Sigmoid colon (tissue), 7 donors: ENCODE measurements around the gene SLC4A3. TPM values are rescaled to one million over a fixed set of nuclear protein-coding genes. Genes with fewer than 3 reads are reported as not detected.

Experiments used
- DNase-seq: peaks from one replicate; pipeline ENCODE4 v3.0.0-alpha.2; 2019
- H3K27ac ChIP-seq, 4 donors: fragments of 200-600 bp; sonication (generic); one replicate each; pipeline ENCODE4 v1.5.1; 2016 to 2019; ENCODE audit warnings: mild to moderate bottlenecking in 1 of 4
- H3K27me3 ChIP-seq, 3 donors: fragments of 200-600 bp; sonication (generic); one replicate each; pipeline ENCODE4 v1.5.1; 2019; ENCODE audit warnings: mild to moderate bottlenecking in 1 of 3
- H3K36me3 ChIP-seq, 4 donors: fragments of 200-600 bp; sonication (generic); one replicate each; pipeline ENCODE4 v1.5.1; 2016 to 2019
- H3K4me1 ChIP-seq, 4 donors: fragments of 200-600 bp; sonication (generic); one replicate each; pipeline ENCODE4 v1.5.1; 2017 to 2019
- H3K4me3 ChIP-seq, 4 donors: fragments of 200-600 bp; sonication (generic); one replicate each; pipeline ENCODE4 v1.5.1; 2017 to 2019; ENCODE audit warnings: mild to moderate bottlenecking in 2 of 4, moderate library complexity in 1 of 4
- H3K9me3 ChIP-seq, 4 donors: fragments of 200-600 bp in 3 of 4; sonication (generic) in 3 of 4; one replicate each; pipeline versions ENCODE4 v1.5.1 to v1.6.1; 2013 to 2019
- CTCF ChIP-seq, 4 experiments: fragments of 450-650 bp in 3 of 4; fragments of 200-600 bp in 1 of 4; IDR thresholded peaks; one replicate each; pipeline ENCODE4 v1.5.1; 2016 to 2019; ENCODE audit warnings: antibody characterized with exemption in 4 of 4, mild to moderate bottlenecking in 3 of 4, moderate library complexity in 2 of 4
- EP300 ChIP-seq, 4 donors: sonication (generic); formaldehyde crosslinking; IDR thresholded peaks; one replicate each; pipeline ENCODE4 v1.6.1; 2017; ENCODE audit warnings: antibody characterized with exemption in 4 of 4
- POLR2A ChIP-seq, 2 donors: fragments of 450-650 bp; IDR thresholded peaks; one replicate each; pipeline ENCODE4 v1.6.1; 2016; ENCODE audit warnings: antibody characterized with exemption in 2 of 2, mild to moderate bottlenecking in 2 of 2, moderate library complexity in 2 of 2
- POLR2AphosphoS5 ChIP-seq, 4 donors: sonication (generic); formaldehyde crosslinking; IDR thresholded peaks; one replicate each; pipeline ENCODE4 v1.6.1; 2017; ENCODE audit warnings: antibody characterized with exemption in 4 of 4
- WGBS, 2 donors: extraction: QIAGEN DNeasy Blood & Tissue Kit; methylation state at CpG; one replicate each; pipeline ENCODE4 v1.1.7; 2013; 5-methylcytosine and 5-hydroxymethylcytosine counted together
- intact Hi-C: fragments of 100-400 bp; cut with DNase I; formaldehyde crosslinking; loops from one replicate; pipeline ENCODE4 v1.15.1; 2023
- polyA plus RNA-seq, 3 donors: library from polyadenylated mRNA; stranded (reverse); fragments of 200-250 nt; gene quantifications; one replicate each; pipeline ENCODE4 v1.2.3, GENCODE V29; 2013
- total RNA-seq, 4 donors: library from RNA; depleted of rRNA; stranded (reverse); fragments of >200 nt; gene quantifications; one replicate each; pipeline ENCODE4 v1.1.0, GENCODE V29; 2016
- donor health status: healthy with polysubstance abuse.
- donor health status: Bipolar disorder and iron deficiency.
- donor health status: healthy.

The SLC4A3 gene, protein sequence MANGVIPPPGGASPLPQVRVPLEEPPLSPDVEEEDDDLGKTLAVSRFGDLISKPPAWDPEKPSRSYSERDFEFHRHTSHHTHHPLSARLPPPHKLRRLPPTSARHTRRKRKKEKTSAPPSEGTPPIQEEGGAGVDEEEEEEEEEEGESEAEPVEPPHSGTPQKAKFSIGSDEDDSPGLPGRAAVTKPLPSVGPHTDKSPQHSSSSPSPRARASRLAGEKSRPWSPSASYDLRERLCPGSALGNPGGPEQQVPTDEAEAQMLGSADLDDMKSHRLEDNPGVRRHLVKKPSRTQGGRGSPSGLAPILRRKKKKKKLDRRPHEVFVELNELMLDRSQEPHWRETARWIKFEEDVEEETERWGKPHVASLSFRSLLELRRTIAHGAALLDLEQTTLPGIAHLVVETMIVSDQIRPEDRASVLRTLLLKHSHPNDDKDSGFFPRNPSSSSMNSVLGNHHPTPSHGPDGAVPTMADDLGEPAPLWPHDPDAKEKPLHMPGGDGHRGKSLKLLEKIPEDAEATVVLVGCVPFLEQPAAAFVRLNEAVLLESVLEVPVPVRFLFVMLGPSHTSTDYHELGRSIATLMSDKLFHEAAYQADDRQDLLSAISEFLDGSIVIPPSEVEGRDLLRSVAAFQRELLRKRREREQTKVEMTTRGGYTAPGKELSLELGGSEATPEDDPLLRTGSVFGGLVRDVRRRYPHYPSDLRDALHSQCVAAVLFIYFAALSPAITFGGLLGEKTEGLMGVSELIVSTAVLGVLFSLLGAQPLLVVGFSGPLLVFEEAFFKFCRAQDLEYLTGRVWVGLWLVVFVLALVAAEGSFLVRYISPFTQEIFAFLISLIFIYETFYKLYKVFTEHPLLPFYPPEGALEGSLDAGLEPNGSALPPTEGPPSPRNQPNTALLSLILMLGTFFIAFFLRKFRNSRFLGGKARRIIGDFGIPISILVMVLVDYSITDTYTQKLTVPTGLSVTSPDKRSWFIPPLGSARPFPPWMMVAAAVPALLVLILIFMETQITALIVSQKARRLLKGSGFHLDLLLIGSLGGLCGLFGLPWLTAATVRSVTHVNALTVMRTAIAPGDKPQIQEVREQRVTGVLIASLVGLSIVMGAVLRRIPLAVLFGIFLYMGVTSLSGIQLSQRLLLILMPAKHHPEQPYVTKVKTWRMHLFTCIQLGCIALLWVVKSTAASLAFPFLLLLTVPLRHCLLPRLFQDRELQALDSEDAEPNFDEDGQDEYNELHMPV
- total RNA-seq (1 to 10 TPM in 3 of 4 donors, under 1 TPM in 1; 0.99 to 5.0 (median 1.1) TPM), polyA plus RNA-seq (1 to 10 TPM in 1 of 3 donors, under 1 TPM in 2; under 0.01 to 1.0 (median 0.46) TPM)

DNA sequence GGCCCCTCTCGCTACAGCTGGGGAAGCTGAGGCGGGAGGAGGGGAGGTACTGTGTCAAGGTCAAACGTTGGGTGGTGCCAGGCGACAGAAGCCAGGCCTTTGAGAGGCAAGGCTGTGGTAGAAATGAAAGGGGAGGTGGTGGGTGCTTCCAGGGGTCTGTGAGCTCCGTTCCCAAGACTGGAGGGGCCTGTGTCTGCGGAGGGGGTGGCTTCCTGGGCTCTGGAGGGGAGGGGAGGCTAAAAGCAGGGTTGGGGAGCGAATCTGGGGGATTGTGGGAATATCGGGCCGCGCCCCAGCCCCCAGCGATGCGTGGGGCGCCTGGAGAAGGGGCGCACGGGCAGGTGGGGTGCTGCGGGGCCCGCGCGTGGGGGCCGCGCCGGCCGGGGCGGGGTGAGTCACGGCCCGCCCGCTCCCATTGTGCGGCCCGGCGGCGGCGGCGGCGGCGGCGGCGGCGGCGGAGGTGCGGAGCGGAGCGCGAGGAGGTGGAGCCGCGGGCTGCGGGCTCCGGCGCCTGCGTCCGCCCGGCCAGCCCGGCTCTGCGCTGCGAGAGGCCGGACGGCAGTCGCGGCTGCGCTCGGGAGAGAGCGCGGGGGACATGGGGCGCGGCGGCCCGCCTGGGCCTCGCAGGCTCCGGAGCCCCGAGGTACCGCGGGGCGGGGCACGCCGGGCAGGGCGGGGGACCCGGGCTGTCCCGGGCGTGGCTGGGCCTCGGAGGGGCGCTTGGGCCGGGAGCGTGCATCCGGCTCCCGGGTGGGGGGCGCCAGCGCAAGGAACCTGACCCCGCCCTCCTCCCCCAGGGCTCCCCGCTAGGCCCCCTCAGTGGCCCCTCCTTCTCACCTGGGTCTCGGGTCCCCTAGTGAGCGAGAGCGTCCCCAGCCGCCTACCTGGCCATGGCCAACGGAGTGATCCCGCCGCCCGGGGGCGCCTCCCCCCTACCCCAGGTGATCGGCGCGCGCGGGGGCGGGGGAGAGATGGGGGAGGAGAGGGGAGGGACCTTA, at the start of gene SLC4A3:
SLC4A3 (plus strand) TSS at position 528 of the 998 bp plus-strand sequence; CDS start at position 891, 363 bp downstream.
- H3K9me3 ChIP-seq, result no peaks in the 10 kb centered on the region
- no peak for DNase-seq
- H3K27me3 ChIP-seq, result no peaks in the 10 kb centered on the region
- 2 to 5% methylated on average over 103 of the region's 103 CpGs for WGBS, 2 donors
- H3K4me3 ChIP-seq, result peak within 1 kb of the TSS; percentile 24 to 66 (median 54)
- peaks cover 0 to 14% (median 10%) of the 10 kb centered on the region in 4 donors for H3K4me1 ChIP-seq
- peak within 1 kb of the TSS in 1 of 4 donors; percentile 39 for H3K27ac ChIP-seq
- no peak for TF ChIP-seq POLR2A (IDR thresholded peaks at IDR 0.05)
- TF ChIP-seq POLR2AphosphoS5 (IDR thresholded peaks at IDR 0.05), result no peak
- no peak for TF ChIP-seq CTCF (IDR thresholded peaks at IDR 0.05)
- TF ChIP-seq EP300 (IDR thresholded peaks at IDR 0.05), result no peak
- intact Hi-C loops, result no loop called here
- no peaks in the 10 kb centered on the region for H3K36me3 ChIP-seq

GRCh38 chr2:219578811-219579613, 48.4 kb upstream of the SLC4A3 start:
- H3K27ac ChIP-seq, result no peak overlapping the region
- intact Hi-C loops, result no loop called here
- H3K4me3 ChIP-seq, result no peak overlapping the region
- no peaks in the 10 kb centered on the region for H3K36me3 ChIP-seq
- no peaks in the 10 kb centered on the region for H3K4me1 ChIP-seq
- H3K9me3 ChIP-seq, result no peaks in the 10 kb centered on the region
- TF ChIP-seq POLR2A (IDR thresholded peaks at IDR 0.05), result no peak
- TF ChIP-seq POLR2AphosphoS5 (IDR thresholded peaks at IDR 0.05), result no peak
- no peak for TF ChIP-seq CTCF (IDR thresholded peaks at IDR 0.05)
- no peak for TF ChIP-seq EP300 (IDR thresholded peaks at IDR 0.05)
- H3K27me3 ChIP-seq, result peaks cover 0 to 27% (median 0%) of the 10 kb centered on the region in 3 donors
- 83 to 85% methylated on average over 8 of the region's 8 CpGs for WGBS, 2 donors
- no peak for DNase-seq

- H3K27ac ChIP-seq, result no peak overlapping the region
- H3K4me1 ChIP-seq, result no peaks in the 10 kb centered on the region
- H3K9me3 ChIP-seq, result no peaks in the 10 kb centered on the region
- H3K36me3 ChIP-seq, result no peaks in the 10 kb centered on the region
- no peak for DNase-seq
- intact Hi-C loops, result no loop called here
- no peak overlapping the region for H3K4me3 ChIP-seq
- peaks cover 0 to 13% (median 0%) of the 10 kb centered on the region in 3 donors for H3K27me3 ChIP-seq
- WGBS, 2 donors, result 63 to 77% methylated on average over 2 of the region's 2 CpGs
- TF ChIP-seq POLR2A (IDR thresholded peaks at IDR 0.05) (no peak), CTCF (IDR thresholded peaks at IDR 0.05) (no peak), POLR2AphosphoS5 (IDR thresholded peaks at IDR 0.05) (no peak), EP300 (IDR thresholded peaks at IDR 0.05) (no peak)
Observed at GRCh38 chr2:219581346-219581745, 46.1 kb upstream of the SLC4A3 start.
